ENCODE measurements around the gene SEPTIN2.

- TF ChIP-seq, protein P1, sequence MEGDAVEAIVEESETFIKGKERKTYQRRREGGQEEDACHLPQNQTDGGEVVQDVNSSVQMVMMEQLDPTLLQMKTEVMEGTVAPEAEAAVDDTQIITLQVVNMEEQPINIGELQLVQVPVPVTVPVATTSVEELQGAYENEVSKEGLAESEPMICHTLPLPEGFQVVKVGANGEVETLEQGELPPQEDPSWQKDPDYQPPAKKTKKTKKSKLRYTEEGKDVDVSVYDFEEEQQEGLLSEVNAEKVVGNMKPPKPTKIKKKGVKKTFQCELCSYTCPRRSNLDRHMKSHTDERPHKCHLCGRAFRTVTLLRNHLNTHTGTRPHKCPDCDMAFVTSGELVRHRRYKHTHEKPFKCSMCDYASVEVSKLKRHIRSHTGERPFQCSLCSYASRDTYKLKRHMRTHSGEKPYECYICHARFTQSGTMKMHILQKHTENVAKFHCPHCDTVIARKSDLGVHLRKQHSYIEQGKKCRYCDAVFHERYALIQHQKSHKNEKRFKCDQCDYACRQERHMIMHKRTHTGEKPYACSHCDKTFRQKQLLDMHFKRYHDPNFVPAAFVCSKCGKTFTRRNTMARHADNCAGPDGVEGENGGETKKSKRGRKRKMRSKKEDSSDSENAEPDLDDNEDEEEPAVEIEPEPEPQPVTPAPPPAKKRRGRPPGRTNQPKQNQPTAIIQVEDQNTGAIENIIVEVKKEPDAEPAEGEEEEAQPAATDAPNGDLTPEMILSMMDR (optimal IDR thresholded peaks at IDR 0.05 in 1 of 3, IDR thresholded peaks at IDR 0.05 in 1 of 3, conservative IDR thresholded peaks at IDR 0.05 in 1 of 3; ENCODE audit: extremely low read depth in 1 of 3, insufficient read depth in 2 of 3, low read length in 3 of 3) = no peak
- TF ChIP-seq EZH2 (IDR thresholded peaks at IDR 0.05; ENCODE audit: low read length) = no peak
These were observed 61.1 kb downstream of the SEPTIN2 start for GRCh38 chr2:241376808-241377207.
